ENCODE measurements around the gene TMEM239. TPM values are rescaled to one million over a fixed set of nuclear protein-coding genes. Genes with fewer than 3 reads are reported as not detected.

The TMEM239 gene
- polyA plus RNA-seq, 3 donors = 0.15 TPM; not detected in 2

GRCh38 chr20:2849529-2849928, 33.4 kb downstream of the TMEM239 start:
- no peak for DNase-seq

- no peak for DNase-seq
These were observed 34.9 kb downstream of the TMEM239 start for GRCh38 chr20:2851086-2851485.

GRCh38 chr20:2858591-2858990, 42.4 kb downstream of the TMEM239 start:
- no peak for DNase-seq

- DNase-seq = no peak
These were observed 43.4 kb downstream of the TMEM239 start for GRCh38 chr20:2859330-2860121.

DNA sequence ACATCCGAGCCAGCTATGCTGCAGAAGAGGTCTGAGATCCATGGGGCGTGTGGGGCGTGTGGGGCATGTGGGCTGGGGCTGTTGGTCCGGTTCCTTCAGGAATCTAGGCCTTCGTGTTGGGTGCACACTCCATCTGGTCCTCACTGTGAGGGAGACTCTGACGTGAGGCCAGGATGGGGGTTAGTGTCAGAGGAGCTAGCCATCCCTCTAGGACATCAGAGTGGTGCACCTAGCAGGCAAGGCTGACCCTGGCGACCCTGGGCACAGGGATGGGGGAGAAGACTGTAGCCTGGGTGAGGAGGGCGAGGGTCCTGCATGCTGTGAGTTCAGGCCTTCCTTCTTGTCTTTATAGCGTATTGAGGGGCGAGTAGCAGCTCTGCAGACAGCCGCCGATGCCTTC, 48.5 kb downstream of the TMEM239 start:
- DNase-seq = no peak

- no peak for DNase-seq
These were observed 48.9 kb downstream of the TMEM239 start for GRCh38 chr20:2865101-2865500.

- DNase-seq = no peak
These were observed 49.5 kb downstream of the TMEM239 start for GRCh38 chr20:2865630-2866029.

- no peak for DNase-seq
These were observed 50.1 kb downstream of the TMEM239 start for GRCh38 chr20:2866236-2866635.

DNA sequence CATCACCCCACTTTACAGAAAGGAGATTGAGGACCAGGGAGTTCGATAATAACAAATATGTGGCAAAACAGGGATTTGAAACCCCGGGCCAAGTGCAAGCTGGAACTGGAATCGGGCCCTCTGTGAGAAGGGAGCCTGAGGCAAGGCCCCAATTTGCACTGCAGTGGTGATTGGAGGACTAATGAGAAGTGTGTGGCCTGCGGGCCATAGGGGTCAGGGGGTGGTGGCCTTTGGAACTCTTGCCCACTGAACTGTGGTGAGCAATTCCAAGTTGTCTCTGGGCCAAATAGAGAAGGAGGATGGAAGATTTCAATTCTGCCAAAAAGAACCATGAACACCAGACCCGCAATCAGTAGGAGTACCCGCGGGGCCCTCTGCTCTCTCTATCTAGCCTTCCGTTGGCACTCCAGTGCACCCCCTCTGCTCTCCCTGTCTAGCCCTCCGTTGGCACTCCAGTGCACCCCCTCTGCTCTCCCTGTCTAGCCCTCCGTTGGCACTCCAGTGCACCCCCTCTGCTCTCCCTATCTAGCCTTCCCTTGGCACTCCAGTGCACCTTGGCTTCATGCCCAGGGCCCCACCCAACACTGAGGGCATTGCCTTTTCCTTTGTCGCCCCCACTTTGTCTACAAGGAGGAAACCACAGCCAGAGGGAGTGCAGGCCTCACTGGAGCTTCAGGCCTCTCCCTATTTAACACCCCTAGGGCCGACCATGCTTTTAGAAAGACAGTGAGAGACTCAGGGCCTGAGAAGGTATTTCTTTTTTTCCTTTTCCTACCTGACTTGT, 51.1 kb downstream of the TMEM239 start:
- DNase-seq = no peak

Other genes starting within 250 kb of the TMEM239 start
- 100 to 1,000 TPM; 255 to 269 (median 258) TPM for gene NOP56, start 163.7 kb upstream of the TMEM239 start, polyA plus RNA-seq (ENCODE audit: insufficient read length in 3 of 3)
- gene IDH3B, start 152.1 kb upstream of the TMEM239 start, polyA plus RNA-seq (ENCODE audit: insufficient read length in 3 of 3) = 100 to 1,000 TPM; 139 to 141 (median 141) TPM
- 10 to 100 TPM; 33.5 to 36.8 (median 35.2) TPM for gene EBF4, start 123.6 kb upstream of the TMEM239 start, polyA plus RNA-seq (ENCODE audit: insufficient read length in 3 of 3)
- 100 to 1,000 TPM; 200 to 281 (median 252) TPM for gene CPXM1, start 15.7 kb upstream of the TMEM239 start, polyA plus RNA-seq (ENCODE audit: insufficient read length in 3 of 3)
- gene C20orf141, start 1.4 kb upstream of the TMEM239 start, polyA plus RNA-seq (ENCODE audit: insufficient read length in 3 of 3) = not detected
- 10 to 100 TPM; 74.9 to 85.7 (median 76.3) TPM for gene PCED1A, start 24.3 kb downstream of the TMEM239 start, polyA plus RNA-seq (ENCODE audit: insufficient read length in 3 of 3)
- gene VPS16, start 24.4 kb downstream of the TMEM239 start, polyA plus RNA-seq (ENCODE audit: insufficient read length in 3 of 3) = 10 to 100 TPM; 41.5 to 43.0 (median 42.5) TPM
- gene PTPRA, start 57.1 kb downstream of the TMEM239 start, polyA plus RNA-seq (ENCODE audit: insufficient read length in 3 of 3) = 10 to 100 TPM; 90.2 to 95.8 (median 93.9) TPM
- 1 to 10 TPM in 2 of 3 donors, under 1 TPM in 1; 0.58 to 1.4 (median 1.0) TPM for gene GNRH2, start 227.3 kb downstream of the TMEM239 start, polyA plus RNA-seq (ENCODE audit: insufficient read length in 3 of 3)
- 10 to 100 TPM; 63.5 to 81.1 (median 70.7) TPM for gene MRPS26, start 229.7 kb downstream of the TMEM239 start, polyA plus RNA-seq (ENCODE audit: insufficient read length in 3 of 3)